Lung microvascular endothelial cell (primary cell): ENCODE results near the gene RAB8A. TPM values are rescaled to one million over a fixed set of nuclear protein-coding genes. Genes with fewer than 3 reads are reported as not detected.

ENCODE experiments used
- DNase-seq, 2 donors: peaks; one replicate each; pipeline versions ENCODE4 v3.0.0 to v3.0.0-alpha.2; 2010; ENCODE audit warnings: low read depth in 2 of 2
- total RNA-seq: library from RNA; depleted of rRNA; stranded (reverse); fragments of >200 nt; gene quantifications from 2 replicates; pipeline ENCODE4 v1.2.1, GENCODE V29; 2014

The RAB8A gene
- total RNA-seq, 1 donor from 2014 or later = 114 TPM

DNA sequence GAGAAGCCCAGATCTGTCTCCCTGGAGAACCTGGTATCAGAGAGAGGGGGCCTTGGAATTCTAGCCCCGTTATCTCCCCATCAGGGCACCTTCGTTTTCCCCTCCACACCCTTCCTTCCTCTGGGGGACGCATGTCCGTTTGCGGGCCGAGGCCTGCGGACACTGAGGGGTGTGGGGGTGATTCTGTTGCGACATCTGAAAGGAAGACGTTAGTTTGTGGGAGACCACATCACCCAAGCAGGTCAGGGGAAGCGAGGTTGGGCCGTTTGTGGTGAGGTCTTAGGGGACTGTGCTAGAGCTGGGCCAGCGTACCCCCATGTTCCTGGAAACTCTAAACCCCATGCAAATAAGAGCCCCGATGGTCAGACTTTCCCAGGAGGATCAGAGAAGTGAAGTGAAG, 28.1 kb downstream of the RAB8A start:
- DNase-seq = no peak

DNA sequence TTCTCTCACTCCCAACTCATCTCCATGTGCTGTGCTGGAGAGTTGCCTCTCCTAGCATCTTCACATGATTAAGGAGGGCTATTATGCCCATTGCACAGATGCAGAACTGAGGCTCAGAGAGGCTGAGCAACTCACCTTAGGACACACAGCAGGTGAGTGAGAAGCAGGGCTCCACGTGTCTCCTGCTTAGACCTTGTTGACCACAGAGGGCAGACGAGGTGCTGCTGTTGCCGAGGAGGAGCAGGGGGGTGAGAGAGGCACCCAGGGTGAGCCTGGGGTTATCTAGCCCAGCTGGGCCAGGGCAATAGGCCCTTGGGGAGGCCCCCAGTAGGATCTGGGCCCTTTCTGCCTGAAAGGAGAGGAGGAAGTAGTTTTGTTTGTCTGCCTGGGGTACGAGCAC, 29.4 kb downstream of the RAB8A start:
- DNase-seq = no peak

DNA sequence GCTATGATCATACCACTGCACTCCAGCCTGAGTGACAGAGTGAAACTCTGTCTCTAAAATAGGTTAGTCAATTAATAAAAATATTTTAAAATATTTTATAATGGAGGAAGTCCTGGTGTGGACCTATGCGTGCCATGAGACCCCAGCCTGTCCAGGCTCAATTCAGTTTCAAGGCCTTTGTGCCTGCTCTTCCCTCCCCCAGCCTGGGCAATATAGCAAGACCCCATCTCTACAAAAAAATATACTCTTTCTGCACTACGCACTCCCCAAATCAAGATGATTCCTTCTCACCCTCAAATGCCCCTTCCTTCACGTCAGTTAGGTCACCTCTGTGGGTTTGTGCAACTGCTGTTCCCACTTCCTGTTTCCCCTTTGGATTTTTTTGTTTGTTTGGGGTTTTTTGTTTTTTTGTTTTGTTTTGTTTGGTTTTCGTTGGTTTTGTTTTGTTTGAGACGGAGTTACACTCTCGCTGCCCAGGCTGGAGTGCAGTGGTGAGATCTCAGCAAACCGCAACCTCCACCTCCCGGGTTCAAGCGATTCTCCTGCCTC, 30.4 kb downstream of the RAB8A start:
- no peak for DNase-seq

DNA sequence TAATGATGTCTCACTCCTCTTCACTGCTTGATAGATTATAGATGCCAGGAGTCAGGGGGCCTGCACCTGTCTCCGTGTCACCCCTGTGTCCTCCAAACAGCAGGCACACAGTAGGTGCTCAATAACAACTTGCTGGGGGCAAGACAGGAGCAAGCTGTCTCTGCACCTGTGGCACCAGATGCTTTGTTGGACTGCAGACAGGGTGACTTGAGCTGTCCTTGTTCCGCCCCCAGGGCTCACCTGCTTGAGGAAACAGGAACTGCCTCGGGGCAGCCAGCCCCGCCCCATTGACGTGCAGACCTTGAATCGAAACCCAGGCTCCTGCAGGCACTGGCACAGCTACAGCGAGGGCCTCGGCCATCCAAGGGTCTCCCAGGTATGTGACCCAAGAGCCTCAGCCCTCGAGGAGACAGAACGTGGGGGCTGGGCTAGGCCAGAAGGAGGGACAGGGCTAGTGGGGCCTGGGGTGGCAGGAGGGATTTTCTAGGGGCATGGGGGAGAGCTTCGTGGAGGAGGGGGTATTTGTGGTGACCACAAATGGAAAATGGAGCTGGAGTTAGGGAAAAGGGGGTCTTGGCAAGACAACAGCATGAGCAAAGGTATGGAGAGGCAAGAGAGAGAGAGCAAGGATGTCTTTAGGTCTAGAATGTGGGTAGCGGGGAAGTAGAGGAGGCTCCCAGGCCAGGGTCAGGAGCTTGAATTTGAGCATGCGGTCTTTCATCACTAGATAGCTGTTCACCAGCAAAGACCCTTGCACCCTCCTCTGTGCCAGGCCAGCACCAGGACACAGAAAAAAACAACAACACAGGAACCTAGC, 31.9 kb downstream of the RAB8A start, which contains the start of gene HSH2D:
TSS of gene HSH2D (plus strand) at position 287 of the 817 bp plus-strand sequence. CDS start 5,066 bp downstream, outside the sequence.
- DNase-seq = no peak

DNA sequence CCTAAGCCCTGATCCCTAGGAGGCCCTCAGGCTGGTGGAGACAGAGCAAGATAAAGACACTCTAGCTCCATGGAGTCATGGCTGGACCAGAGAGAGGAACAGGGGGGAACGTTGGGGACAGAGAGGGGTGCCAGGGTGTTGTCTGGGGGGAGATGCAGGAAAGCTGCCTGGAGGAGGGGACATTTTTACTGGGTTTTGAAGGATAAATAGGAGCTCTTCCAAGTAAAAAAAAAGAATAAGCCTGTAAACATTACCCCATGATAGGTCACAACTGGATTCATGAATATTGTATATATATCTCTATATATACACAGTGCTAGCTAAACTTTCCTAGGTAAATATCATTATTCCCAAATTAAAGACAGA, 32.5 kb downstream of the RAB8A start:
- DNase-seq = no peak

DNA sequence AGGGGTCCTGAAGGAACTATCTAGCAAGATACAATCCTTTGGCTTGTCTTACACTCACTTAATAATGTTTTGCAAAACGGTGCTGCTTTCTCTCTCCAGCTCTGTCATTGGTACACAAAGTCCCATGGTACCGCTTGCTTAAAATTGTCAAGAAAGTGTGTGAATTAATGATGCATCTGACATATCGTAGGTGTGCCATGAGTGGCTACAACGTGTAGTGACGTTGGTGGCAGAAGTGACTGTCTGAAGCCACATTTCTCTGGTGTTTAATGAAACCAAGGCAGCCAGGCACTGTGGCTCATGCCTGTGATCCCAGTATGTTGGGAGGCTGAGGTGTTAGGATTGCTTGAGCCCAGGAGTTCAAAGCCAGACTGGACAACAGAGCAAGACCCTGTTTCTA, 34.4 kb downstream of the RAB8A start:
- DNase-seq = no peak

DNA sequence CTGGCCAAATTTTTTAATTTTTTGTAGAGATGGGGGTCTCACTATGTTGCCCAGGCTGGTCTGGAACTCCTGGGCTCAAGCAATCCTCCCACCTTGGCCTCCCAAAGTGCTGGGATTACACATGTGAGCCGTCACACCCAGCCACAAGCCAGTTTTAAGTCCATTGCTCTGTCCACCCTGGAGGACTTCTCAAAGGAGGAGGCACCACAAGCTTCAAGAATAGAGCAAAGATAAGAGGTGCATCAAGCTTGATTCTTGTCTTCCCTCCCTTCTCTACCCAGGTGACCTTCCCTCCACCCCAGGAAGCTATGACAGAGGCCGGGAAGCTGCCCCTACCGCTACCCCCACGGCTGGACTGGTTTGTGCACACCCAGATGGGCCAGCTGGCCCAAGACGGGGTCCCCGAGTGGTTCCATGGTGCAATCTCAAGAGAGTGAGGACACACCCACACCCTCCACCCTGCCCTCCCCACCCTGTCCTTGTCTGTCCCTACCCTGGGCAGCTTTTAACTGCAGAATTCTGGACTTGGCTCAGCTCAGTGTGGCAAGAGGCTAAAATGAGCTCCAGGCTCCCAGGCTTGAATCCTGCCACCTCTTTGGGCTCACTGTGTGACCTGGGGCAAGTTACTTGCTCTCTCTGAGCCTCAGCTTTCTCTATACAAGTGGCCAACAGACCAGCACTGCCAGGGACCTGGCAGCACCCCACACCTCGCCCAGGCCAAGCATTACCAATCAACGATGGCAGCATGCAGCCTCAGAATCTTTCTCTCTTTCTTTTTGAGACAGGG, 36.9 kb downstream of the RAB8A start:
- no peak for DNase-seq

DNA sequence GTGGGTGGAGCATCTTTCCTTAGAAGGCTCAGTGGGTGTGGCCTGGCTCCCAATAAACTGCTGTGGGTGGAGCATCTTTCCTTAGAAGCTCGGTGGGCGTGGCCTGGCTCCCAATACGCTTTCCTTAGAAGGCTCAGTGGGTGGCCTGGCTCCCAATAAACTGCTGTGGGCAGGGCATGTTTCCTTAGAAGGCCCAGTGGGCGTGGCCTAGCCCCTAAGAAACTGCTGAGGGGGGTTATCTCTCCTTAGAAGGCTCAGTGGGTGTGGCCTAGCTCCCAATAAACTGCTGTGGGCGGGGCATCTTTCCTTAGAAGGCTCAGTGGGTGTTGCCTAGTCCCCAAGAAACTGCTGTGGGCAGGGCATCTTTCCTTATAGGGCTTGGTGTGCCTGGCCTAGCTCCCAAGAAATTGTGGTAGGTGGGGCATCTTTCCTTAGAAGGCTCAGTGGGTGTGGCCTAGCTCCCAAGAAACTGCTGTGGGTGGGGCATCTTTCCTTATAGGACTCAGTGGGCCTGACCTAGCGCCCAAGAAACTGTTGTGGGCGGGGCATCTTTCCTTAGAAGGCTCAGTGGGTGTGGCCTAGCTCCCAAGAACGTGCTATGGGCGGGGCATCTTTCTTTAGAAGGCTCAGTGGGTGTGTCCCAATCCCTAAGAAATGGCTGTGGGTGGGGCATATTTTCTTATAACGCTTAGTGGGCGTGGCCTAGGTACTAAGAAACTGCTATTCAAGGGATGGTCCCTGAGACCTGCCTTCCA, 42.1 kb downstream of the RAB8A start:
- no peak for DNase-seq

DNA sequence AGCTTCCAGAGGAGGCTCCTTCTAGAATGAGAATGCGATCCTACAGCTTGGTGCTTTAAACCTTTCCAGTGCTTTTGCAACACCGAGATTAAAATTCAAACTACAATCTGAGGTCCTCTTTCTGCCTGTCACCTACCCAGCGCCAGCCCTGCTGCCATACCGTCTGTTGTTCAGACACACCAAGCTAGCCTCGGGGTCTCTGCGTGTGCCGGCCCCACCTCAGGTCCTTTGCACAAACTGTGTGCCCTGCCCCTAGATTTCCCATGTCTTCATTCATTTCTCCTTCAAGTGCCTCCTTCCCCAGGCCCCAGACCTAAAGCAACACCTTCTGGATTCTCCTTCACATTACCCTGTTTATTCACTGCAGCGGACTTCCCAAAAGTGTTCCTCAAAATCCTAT, 42.9 kb downstream of the RAB8A start:
- DNase-seq = no peak

DNA sequence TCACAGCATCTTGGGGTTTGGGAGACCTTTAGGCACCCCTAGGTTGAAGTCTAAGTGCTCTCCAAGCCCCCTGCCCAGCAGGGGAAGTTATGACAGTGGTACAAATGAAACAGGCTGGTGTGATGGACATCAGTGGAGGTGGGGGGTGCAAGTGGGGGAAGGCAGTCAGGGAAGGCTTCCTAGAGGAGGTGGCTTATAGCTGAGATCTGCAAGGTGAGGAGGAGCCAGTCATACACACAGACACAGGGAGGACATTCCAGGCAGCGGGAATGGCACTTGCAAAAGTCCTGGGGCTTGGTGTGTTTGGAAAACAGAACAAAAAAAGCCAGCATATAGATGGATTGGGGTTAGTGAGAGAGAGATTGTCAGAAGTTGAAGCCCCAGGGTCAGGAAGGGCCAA, 43.4 kb downstream of the RAB8A start:
- no peak for DNase-seq

DNA sequence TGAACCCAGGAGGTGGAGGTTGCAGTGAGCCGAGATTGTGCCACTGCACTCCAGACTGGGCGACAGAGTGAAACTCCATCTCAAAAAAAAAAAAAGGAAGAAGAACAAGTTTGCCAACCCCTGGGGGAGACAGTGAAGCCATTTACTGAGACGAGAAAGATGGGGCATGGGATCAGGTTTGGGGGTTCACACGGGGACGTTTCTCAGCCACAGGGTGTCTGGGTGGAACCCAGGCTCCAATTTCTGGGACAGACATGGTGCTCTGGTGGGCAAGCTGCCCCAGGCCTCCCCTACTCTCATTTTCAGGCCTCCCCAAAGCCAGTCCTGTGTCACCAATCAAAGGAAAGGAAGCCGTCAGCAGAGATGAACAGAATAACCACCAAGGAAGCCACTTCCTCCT, 45.2 kb downstream of the RAB8A start:
- DNase-seq = no peak

DNA sequence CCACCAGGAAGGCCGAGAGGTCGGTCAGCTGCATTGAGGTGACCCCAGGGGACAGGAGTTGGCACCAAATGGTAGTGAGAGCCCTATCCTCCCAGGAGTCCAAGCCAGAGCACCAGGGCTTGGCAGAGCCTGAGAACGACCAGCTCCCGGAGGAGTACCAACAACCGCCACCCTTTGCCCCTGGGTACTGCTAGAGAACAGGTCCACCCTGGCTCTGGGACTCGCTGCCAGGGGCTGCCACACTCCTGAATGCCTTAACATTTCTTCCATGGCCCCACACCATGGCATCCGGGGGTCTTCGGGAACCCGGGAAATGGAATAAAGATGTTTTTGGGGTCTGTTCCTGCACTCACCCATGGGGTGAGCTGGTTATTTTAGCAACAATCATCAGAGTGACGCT, 45.9 kb downstream of the RAB8A start:
- no peak for DNase-seq

DNA sequence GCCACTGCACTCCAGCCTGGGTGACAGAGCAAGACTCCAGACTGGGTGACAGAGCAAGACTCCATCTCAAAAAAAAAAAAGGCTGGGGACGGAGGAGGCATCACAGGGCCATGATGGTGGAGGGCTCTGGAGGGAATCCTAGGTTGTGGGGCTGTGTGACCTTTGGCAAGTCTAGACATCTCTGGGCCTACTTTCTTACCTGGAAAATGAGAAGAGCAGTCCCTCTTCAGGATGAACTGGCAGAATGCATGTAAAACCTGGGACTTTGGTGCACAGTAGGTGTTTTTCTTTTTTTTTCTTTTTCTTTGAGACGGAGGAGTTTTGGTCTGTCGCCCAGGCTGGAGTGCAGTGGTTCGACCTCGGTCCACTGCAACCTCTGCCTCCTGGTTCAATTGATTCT, 48.0 kb downstream of the RAB8A start:
- no peak for DNase-seq

DNA sequence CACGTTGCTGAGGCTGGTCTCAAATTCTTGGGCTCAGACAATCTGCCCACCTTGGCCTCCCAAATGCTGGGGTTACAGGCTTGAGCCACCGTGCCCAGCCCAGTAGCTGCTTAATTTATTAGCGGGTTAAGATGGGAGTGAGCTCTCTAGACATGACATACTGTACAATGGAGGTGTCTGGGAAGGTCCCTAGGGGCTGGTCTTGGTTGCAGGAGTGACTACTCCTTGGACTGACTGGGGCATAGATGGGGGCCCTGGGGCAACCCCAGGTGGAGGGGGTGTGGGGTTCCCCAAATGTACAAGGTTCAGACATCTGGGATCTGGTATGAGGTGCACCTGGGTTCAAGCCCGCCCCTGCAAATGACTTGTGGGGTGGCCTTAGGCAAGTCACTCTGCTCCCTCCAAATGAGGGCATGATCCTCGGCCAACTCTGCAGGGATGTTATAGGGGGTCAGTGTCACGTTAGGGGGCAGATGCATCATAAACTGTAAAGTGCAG, 48.8 kb downstream of the RAB8A start:
- DNase-seq = no peak

DNA sequence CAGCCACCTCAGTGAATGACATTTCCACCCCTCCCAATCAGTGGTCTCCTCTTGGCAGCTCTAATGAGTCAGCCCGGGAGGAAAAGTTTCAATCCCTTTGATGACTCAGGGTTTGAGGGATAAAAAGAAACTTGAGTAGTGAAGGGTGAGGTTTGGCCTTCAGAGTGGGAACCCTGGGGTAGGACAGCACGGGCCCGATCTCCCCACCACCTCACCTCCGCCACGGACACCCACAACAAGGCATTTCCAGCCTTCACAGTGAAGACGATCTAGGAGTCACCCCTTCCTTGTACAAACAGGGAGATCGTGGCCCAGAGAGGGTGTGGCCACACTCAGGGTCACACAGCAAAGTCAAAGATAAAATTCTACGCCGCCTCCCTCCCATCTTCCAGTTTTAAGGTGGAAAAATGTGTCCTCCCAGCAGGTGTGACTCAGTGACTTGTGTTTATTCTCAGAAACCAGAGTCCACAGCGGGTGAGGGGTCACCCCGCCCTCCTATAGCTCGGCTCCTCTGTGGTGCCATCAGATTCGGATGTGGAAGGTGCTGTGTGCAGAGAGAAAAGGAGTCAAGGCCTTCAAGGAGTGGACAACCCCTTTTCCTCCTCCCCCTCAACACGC, 49.4 kb downstream of the RAB8A start:
- peak in 1 of 2 donors; percentile 71 for DNase-seq

DNA sequence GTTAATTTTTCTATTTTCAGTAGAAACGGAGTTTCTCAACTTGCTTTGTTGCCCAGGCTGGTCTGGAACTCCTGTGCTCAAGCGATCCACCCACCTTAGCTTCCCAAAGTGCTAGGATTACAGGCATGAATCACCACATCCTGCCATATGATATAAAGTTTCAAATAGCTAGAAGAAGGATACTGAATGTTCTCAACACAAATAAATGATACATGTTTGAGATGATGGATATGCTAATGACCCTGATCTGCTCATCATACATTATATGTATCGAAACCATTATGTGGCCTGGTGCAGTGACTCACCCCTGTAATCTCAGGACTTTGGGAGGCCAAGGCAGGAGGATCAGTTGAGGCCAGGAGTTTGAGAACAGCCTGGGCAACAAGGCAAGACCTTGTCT, 50.2 kb downstream of the RAB8A start:
- peak; percentile 11 to 72 for DNase-seq

DNA sequence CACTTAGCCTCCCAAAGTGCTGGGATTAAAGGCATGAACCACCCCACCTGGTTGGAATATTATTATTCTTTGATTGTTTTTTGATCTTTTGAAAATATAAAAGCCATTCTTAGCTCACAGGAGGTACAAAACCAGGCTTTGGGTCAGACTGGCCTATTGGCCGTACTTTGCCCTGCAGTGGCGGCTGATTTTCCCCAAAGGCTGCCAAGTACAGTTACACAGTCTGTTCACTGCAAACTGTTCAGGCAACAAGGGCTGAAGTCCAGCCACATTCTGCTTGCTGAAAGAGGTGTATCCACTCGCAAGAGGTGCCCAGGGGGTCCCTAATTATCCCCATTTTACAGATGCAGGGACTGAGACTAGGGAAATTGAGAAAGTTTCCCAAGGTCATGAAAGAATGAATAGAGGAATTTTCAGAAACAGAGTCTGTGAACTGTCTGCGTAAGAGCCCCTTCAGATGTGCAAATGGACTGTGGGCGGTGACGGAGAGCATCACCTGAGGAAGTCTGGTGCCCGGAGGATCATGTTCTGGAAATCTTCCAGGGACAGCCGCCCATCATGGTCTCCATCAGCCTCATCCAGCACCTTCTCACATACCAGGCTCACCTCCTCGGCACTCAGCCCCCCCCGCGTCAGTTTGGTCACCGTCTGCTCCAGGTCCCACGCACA, 52.7 kb downstream of the RAB8A start:
- DNase-seq = no peak

DNA sequence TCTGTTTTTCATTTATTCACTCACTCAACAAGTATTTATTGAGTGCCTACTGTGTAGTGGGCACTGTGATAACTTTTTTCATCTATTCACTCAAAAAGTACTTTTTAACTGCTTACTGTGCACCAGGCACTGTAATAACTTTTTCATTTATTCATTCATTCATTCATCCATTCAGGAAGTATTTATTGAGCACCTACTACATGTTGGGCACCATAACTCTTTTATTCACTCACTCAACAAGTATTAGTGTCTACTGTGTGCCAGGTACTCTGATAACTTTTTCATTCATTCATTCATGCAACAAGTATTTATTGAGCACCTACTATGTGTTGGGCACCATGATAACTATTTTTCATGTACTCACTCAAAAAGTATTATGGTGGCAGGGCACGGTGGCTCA, 54.7 kb downstream of the RAB8A start:
- DNase-seq = no peak

DNA sequence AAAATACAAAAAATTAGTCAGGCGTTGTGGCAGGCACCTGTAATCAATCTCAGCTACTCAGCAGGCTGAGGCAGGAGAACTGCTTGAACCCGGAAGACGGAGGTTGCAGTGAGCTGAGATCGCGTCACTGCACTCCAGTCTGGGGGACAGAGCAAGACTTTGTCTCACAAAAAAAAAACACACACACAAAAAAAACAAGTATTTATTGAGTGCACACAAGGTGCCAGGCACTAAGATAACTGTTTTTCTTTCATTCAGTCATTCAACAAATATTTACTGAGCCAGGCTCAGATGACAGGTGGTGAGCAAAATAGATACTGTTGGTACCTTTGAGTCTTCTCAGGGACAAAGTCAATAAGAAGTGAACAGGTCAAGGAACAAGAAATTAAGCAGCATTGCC, 55.4 kb downstream of the RAB8A start:
- DNase-seq = no peak

DNA sequence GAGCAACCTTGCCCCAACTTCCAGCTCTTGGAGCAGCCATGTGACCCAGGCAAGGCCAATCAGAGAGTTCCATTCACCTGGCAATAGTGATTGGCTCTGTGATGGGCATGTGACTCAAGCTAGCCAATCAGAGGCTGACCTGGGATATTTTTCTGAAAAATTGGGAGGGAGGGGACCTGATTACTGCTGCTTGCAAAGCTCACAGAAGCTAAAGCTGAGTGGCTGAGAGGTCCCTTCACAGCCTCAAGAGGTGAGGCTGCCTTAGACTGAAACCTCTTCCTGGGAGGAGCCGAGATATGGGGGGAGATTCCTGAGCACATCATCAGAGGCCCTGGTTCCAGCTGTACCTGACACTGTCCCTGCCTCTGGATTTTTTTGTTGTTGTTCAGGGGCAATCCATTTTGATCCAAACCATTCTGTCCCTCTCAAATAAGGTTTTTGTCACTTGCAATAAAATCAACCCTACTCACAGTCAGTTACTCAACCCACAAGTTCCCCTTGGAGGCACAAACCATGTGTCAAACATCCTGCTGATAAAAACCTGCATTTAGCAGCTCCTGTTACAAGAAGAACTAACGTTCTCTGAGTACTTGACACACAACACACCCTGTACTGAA, 56.9 kb downstream of the RAB8A start:
- DNase-seq = no peak
